Measurements from ENCODE around the gene CLRN2. TPM values are rescaled to one million over a fixed set of nuclear protein-coding genes. Genes with fewer than 3 reads are reported as not detected.

Gene CLRN2
- total RNA-seq, 1 donor from 2014 or later, result not detected

DNA sequence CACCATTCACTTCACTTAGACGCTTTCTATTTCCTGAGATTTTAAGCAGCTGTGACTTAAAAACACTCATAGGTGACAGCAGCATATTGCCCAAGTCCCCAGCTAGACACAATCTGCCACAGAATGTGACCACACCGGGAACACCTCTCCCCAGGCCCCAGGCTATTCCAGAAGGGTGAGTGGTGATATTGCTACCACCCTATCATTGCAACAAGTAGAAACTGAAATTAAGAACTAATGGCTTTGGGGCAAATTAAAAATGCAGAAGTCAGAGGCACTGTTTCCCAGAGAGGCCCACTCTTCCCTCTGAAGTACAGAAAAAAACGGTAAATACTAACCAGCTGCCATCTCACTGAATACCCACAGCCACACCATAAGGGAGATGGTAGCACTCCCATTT, 38.1 kb upstream of the CLRN2 start:
- H3K27ac Mint-ChIP-seq (ENCODE audit: unreplicated experiment), result peak overlapping the region; percentile 26
- peaks cover 6% of the 10 kb centered on the region for H3K27me3 Mint-ChIP-seq (ENCODE audit: unreplicated experiment)
- no peak for TF ChIP-seq CTCF (IDR thresholded peaks at IDR 0.05; ENCODE audit: partially characterized antibody, unreplicated experiment)
- H3K4me3 Mint-ChIP-seq (ENCODE audit: unreplicated experiment), result peak overlapping the region; percentile 10
- H3K36me3 Mint-ChIP-seq (ENCODE audit: unreplicated experiment), result no peaks in the 10 kb centered on the region
- H3K4me1 Mint-ChIP-seq (ENCODE audit: low read depth, unreplicated experiment), result peaks cover 18% of the 10 kb centered on the region
- peaks cover 2% of the 10 kb centered on the region for H3K9me3 Mint-ChIP-seq (ENCODE audit: unreplicated experiment)
- DNase-seq, result no peak

DNA sequence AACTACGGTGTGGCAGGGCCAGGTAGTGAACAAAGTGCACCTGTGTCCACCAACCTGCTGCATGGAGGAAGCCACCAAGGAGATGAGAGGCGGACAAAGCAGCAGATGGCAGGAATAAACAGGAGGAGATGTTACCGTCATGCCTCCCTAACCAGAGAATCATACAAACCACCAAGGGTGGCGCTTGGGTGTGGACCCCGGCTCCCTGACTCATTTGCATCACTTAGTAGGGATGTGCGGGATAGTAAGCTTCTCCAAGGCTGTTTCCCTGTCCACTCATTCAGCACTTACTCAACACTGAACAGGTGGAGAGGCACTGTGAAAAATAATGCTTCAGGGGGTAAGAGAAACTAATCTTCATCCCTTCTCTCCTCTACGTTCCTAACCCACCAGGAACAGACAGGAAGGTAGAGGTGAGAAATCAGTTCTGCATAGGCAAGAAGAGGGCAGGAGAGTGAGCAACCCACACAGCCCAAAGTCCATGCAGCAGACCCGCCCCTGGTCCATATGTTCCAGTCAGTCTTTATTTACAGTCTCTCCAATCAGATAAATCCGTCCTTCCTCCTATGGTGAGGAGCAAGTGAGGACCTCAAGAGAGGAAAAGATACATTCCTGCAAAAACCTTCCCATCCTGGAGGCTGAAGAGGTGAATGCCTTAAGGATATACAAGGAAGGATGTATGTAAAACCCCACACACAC, 37.0 kb upstream of the CLRN2 start:
- no peak overlapping the region for H3K27ac Mint-ChIP-seq (ENCODE audit: unreplicated experiment)
- peaks cover 18% of the 10 kb centered on the region for H3K4me1 Mint-ChIP-seq (ENCODE audit: low read depth, unreplicated experiment)
- peaks cover 2% of the 10 kb centered on the region for H3K9me3 Mint-ChIP-seq (ENCODE audit: unreplicated experiment)
- DNase-seq, result no peak
- no peaks in the 10 kb centered on the region for H3K36me3 Mint-ChIP-seq (ENCODE audit: unreplicated experiment)
- TF ChIP-seq CTCF (IDR thresholded peaks at IDR 0.05; ENCODE audit: partially characterized antibody, unreplicated experiment), result no peak
- H3K4me3 Mint-ChIP-seq (ENCODE audit: unreplicated experiment), result no peak overlapping the region
- H3K27me3 Mint-ChIP-seq (ENCODE audit: unreplicated experiment), result peaks cover 6% of the 10 kb centered on the region

- H3K4me1 Mint-ChIP-seq (ENCODE audit: low read depth, unreplicated experiment), result peaks cover 18% of the 10 kb centered on the region
- no peak for DNase-seq
- peaks cover under 1% of the 10 kb centered on the region for H3K9me3 Mint-ChIP-seq (ENCODE audit: unreplicated experiment)
- no peak overlapping the region for H3K4me3 Mint-ChIP-seq (ENCODE audit: unreplicated experiment)
- no peaks in the 10 kb centered on the region for H3K36me3 Mint-ChIP-seq (ENCODE audit: unreplicated experiment)
- TF ChIP-seq CTCF (IDR thresholded peaks at IDR 0.05; ENCODE audit: partially characterized antibody, unreplicated experiment), result no peak
- H3K27ac Mint-ChIP-seq (ENCODE audit: unreplicated experiment), result no peak overlapping the region
- H3K27me3 Mint-ChIP-seq (ENCODE audit: unreplicated experiment), result peaks cover 6% of the 10 kb centered on the region
Measured at GRCh38 chr4:17480210-17480927, 34.6 kb upstream of the CLRN2 start.

DNA sequence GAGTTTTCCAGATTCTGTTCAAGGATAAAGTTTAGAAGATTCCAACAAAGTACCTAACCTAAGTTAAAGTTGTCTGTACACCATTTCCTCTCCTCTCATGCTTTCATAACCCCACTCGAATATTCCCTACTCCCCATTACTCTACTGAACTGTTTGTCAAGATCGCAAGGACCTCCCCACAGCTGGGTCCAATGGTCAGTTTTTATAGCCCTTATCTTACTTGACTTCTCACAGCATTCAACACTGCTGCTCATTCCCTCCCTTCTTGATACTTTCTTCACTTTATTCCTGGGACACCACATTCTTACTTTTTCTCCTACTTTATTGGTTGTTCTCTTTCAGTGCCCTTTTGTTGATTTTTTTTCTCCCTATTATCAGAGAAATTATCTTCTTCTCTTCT, 34.0 kb upstream of the CLRN2 start:
- no peak overlapping the region for H3K27ac Mint-ChIP-seq (ENCODE audit: unreplicated experiment)
- TF ChIP-seq CTCF (IDR thresholded peaks at IDR 0.05; ENCODE audit: partially characterized antibody, unreplicated experiment), result no peak
- peaks cover 6% of the 10 kb centered on the region for H3K27me3 Mint-ChIP-seq (ENCODE audit: unreplicated experiment)
- no peaks in the 10 kb centered on the region for H3K36me3 Mint-ChIP-seq (ENCODE audit: unreplicated experiment)
- peaks cover 2% of the 10 kb centered on the region for H3K9me3 Mint-ChIP-seq (ENCODE audit: unreplicated experiment)
- H3K4me1 Mint-ChIP-seq (ENCODE audit: low read depth, unreplicated experiment), result peaks cover 18% of the 10 kb centered on the region
- no peak for DNase-seq
- no peak overlapping the region for H3K4me3 Mint-ChIP-seq (ENCODE audit: unreplicated experiment)

- TF ChIP-seq CTCF (IDR thresholded peaks at IDR 0.05; ENCODE audit: partially characterized antibody, unreplicated experiment), result no peak
- DNase-seq, result no peak
- no peaks in the 10 kb centered on the region for H3K36me3 Mint-ChIP-seq (ENCODE audit: unreplicated experiment)
- peaks cover 2% of the 10 kb centered on the region for H3K9me3 Mint-ChIP-seq (ENCODE audit: unreplicated experiment)
- H3K4me1 Mint-ChIP-seq (ENCODE audit: low read depth, unreplicated experiment), result peaks cover 6% of the 10 kb centered on the region
- H3K4me3 Mint-ChIP-seq (ENCODE audit: unreplicated experiment), result no peak overlapping the region
- H3K27me3 Mint-ChIP-seq (ENCODE audit: unreplicated experiment), result peaks cover 4% of the 10 kb centered on the region
- no peak overlapping the region for H3K27ac Mint-ChIP-seq (ENCODE audit: unreplicated experiment)
Measured at GRCh38 chr4:17482716-17483115, 32.2 kb upstream of the CLRN2 start.
